BE2C (cell line): ENCODE data around the gene PTH1R.

ENCODE experiments used
- DNase-seq: peaks from one replicate; pipeline ENCODE4 v3.0.0-alpha.2; 2020
- H3K27me3 ChIP-seq: fragments of 250-450 bp; sonication (Bioruptor Pico); 2 replicates; pipeline ENCODE4 v1.5.1; 2020; ENCODE audit warnings: mild to moderate bottlenecking
- H3K36me3 ChIP-seq: fragments of 250-450 bp; sonication (Bioruptor Pico); 2 replicates; pipeline ENCODE4 v1.5.1; 2020; ENCODE audit warnings: mild to moderate bottlenecking
- H3K4me1 ChIP-seq: fragments of 250-450 bp; sonication (Bioruptor Pico); 2 replicates; pipeline ENCODE4 v1.5.1; 2020
- H3K4me3 ChIP-seq: 2 replicates; pipeline ENCODE4 v1.5.1; 2011; ENCODE audit warnings: low read depth, low read length
- H3K9me3 ChIP-seq: fragments of 250-450 bp; sonication (Bioruptor Pico); 2 replicates; pipeline ENCODE4 v1.5.1; 2020
- TF ChIP-seq, protein P1 (sequence below): IDR thresholded peaks from 2 replicates; pipeline ENCODE4 v1.5.1; 2012; ENCODE audit warnings: mild to moderate bottlenecking, low read depth, low read length

The PTH1R gene

DNA sequence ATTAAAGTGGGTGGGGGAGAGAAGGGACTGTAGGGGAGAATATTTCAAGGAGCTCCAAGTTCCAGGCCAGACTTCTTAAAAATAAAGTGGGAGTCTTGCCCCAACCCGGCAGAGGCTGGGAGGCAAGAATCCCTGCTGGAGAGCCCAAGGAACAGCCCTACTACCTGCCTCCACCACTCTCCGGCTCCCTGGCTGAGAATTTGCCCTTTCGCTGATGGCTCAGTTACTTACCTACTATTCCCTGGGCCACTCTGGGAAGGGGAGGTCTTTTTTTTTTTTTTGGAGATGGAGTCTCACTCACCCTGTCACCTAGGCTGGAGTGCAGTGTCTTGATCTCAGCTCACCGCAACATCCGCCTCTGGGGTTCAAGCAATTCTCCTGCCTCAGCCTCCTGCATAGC, 29.8 kb upstream of the PTH1R start:
- H3K36me3 ChIP-seq: no peaks in the 10 kb centered on the region
- no peaks in the 10 kb centered on the region for H3K9me3 ChIP-seq
- H3K4me1 ChIP-seq: 0 out of 2 replicates have a peak, but pooled peaks cover 2% of the 10 kb centered on the region
- H3K27me3 ChIP-seq: no peaks in the 10 kb centered on the region
- H3K4me3 ChIP-seq: no peak overlapping the region
- TF ChIP-seq, protein P1, sequence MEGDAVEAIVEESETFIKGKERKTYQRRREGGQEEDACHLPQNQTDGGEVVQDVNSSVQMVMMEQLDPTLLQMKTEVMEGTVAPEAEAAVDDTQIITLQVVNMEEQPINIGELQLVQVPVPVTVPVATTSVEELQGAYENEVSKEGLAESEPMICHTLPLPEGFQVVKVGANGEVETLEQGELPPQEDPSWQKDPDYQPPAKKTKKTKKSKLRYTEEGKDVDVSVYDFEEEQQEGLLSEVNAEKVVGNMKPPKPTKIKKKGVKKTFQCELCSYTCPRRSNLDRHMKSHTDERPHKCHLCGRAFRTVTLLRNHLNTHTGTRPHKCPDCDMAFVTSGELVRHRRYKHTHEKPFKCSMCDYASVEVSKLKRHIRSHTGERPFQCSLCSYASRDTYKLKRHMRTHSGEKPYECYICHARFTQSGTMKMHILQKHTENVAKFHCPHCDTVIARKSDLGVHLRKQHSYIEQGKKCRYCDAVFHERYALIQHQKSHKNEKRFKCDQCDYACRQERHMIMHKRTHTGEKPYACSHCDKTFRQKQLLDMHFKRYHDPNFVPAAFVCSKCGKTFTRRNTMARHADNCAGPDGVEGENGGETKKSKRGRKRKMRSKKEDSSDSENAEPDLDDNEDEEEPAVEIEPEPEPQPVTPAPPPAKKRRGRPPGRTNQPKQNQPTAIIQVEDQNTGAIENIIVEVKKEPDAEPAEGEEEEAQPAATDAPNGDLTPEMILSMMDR: no peak
- no peak for DNase-seq

DNA sequence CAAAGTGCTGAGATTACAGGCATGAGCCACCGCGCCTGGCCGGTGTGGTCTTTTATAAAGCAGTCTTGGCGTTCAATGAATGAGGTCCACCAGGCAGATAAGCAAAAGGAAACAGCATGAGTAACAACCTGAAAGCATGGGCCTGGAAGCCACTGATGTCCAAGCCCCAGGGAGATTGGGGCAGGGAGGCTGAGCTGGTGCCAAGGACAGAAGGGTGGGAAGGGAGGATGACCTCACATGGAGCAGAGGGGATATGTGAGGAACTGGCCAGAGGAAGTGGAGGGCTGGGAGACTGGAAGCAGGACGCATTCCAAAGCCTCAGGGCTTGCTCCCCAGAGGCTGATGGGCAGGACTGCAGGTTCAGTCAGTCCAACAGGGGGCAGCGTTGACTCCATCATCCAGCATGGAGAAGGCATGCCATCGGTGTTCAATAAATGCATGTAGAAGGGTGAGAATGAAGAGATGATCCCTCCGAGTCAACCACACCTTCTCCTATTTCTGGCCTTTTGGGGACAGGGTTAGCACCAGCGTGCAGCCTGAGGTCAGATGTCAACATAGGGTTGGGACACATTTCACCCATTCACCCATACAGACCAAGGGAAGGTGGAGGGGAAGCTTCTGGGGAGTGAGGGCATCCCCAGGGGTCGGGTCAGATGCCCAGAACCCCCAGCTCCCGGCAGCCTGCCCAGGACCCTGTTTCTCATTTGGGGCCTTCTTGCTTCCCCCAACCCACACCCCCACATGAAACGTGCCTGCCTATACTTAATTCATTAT, 29.1 kb upstream of the PTH1R start:
- H3K4me1 ChIP-seq: 0 out of 2 replicates have a peak, but pooled peaks cover 2% of the 10 kb centered on the region
- no peaks in the 10 kb centered on the region for H3K27me3 ChIP-seq
- H3K36me3 ChIP-seq: no peaks in the 10 kb centered on the region
- DNase-seq: no peak
- no peak overlapping the region for H3K4me3 ChIP-seq
- no peaks in the 10 kb centered on the region for H3K9me3 ChIP-seq
- TF ChIP-seq, protein P1: peak; percentile 36

- TF ChIP-seq, protein P1: no peak
- no peaks in the 10 kb centered on the region for H3K9me3 ChIP-seq
- H3K4me3 ChIP-seq: no peak overlapping the region
- no peaks in the 10 kb centered on the region for H3K36me3 ChIP-seq
- no peaks in the 10 kb centered on the region for H3K27me3 ChIP-seq
- DNase-seq: no peak
- H3K4me1 ChIP-seq: 0 out of 2 replicates have a peak, but pooled peaks cover 2% of the 10 kb centered on the region
These were observed 28.4 kb upstream of the PTH1R start for GRCh38 chr3:46849045-46849631.

DNA sequence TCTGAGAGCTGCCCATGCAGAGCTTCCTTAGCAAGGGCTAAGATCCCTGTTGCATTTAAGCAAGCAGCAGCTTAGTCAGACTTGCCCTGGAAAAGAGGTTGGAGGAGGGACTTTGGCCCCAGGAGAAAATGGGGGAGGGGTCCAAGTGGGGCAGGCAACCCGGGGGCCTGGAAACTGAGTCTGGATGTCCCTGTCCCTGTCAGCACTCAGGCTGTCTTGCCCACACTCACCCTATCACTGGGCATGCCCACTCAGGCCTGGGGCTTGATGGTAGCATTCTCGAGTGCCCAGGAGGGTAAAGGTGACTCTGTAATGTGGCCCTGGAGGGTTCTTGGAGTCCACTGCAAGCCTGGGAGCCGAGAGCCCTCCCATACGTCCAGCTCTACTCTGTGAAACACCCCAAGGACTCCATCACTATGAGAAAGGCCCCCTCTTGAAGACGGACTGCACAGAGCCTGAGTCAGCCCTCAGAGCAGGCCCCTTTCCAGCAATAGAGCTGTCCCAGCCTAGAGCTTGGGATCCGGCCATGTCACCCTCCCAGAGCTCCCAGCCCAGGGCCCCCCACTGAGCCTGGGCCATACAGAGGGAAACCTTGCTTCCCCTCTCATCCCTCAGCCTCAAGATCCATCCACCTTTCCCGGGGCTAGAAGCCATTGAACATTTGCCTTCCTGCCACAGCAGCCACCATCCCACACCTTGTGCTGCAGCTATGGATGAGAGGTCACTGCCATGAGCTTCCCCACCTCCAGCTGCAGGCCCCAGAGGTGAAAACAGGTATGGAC, 27.6 kb upstream of the PTH1R start:
- H3K36me3 ChIP-seq: no peaks in the 10 kb centered on the region

GRCh38 chr3:46850468-46850779, 27.1 kb upstream of the PTH1R start:
- Histone ChIP-seq H3K36me3 (no peaks in the 10 kb centered on the region), H3K4me1 (no peaks in the 10 kb centered on the region), H3K27me3 (no peaks in the 10 kb centered on the region), H3K4me3 (no peak overlapping the region), H3K9me3 (no peaks in the 10 kb centered on the region)
- no peak for DNase-seq
- TF ChIP-seq, protein P1: no peak

More for the DNA sequence above, 27.6 kb upstream of the PTH1R start:
- Histone ChIP-seq H3K27me3 (no peaks in the 10 kb centered on the region), H3K9me3 (no peaks in the 10 kb centered on the region), H3K4me1 (0 out of 2 replicates have a peak, but pooled peaks cover 2% of the 10 kb centered on the region), H3K4me3 (no peak overlapping the region)
- no peak for DNase-seq
- TF ChIP-seq, protein P1: no peak
